Chondrocyte (in vitro differentiated cells): ENCODE results near the gene KIF2C. TPM values are rescaled to one million over a fixed set of nuclear protein-coding genes. Genes with fewer than 3 reads are reported as not detected.
"Not testable (repeated sequence)": the region's sequence is repeated elsewhere in the genome, so short reads cannot be mapped to it uniquely, and the experiment has no call there.

Source experiments
- DNase-seq: peaks from one replicate; pipeline ENCODE4 v3.0.0; 2021; ENCODE audit warnings: mixed read lengths, low spot score
- H3K27ac Mint-ChIP-seq: one replicate; pipeline ENCODE4 v1.8.0; 2021; ENCODE audit warnings: mild to moderate bottlenecking, moderate library complexity, mixed read lengths; ENCODE audit not compliant: unreplicated experiment
- H3K27me3 Mint-ChIP-seq: 2 replicates; pipeline ENCODE4 v1.8.0; 2021; ENCODE audit warnings: low read depth, mixed read lengths
- H3K36me3 Mint-ChIP-seq: 2 replicates; pipeline ENCODE4 v1.8.0; 2021; ENCODE audit warnings: low read depth, mixed read lengths
- H3K4me1 Mint-ChIP-seq: 2 replicates; pipeline ENCODE4 v1.8.0; 2021; ENCODE audit warnings: low read depth, mild to moderate bottlenecking, mixed read lengths
- H3K4me3 Mint-ChIP-seq: one replicate; pipeline ENCODE4 v1.8.0; 2021; ENCODE audit warnings: mild to moderate bottlenecking, moderate library complexity, mixed read lengths; ENCODE audit not compliant: unreplicated experiment
- H3K9me3 Mint-ChIP-seq: 2 replicates; pipeline ENCODE4 v1.8.0; 2021; ENCODE audit warnings: low read depth, mixed read lengths
- total RNA-seq: library from RNA; stranded (reverse); gene quantifications from 3 replicates; pipeline ENCODE4 v1.2.1, GENCODE V29; 2021
- TF ChIP-seq, protein P1 (sequence below): fragments of 200-600 bp; sonication (generic); IDR thresholded peaks from 2 replicates; pipeline ENCODE4 v1.5.0; 2021; ENCODE audit warnings: antibody characterized with exemption, mild to moderate bottlenecking, moderate library complexity

The KIF2C gene
- total RNA-seq, 1 donor from 2014 or later: 6.7 TPM

DNA sequence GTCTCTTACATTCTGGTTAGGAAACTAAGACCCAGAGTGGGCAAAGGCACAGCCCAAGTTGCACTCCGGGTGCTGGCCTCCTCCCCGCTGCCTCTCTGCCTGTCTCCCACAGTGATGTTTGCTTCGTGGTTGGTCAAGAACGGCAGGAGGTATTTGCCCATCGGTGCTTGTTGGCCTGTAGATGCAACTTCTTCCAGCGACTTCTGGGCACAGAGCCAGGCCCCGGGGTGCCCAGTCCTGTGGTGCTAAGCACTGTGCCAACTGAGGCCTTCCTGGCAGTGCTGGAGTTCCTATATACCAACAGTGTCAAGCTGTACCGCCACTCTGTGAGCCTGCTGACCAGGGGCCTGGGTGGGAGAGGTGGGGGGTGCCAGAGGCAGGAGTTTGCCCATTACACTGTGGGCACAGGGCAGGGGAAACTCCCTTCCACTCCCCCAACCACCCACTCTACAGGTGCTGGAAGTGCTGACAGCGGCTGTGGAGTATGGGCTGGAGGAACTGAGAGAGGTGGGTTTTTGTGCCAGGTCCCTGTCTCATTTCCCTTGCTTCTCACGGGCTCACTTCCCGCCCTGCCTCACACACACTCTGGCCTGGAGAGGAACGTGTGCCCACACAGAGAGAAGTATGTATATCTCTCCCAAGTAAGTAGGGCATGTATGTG is 70.6 kb downstream of the KIF2C start:
- Mint-ChIP-seq H3K27me3 (no peaks in the 10 kb centered on the region), H3K36me3 (peaks cover 13% of the 10 kb centered on the region), H3K4me3 (peak overlapping the region; percentile 76), H3K27ac (peak overlapping the region; percentile 100), H3K9me3 (no peaks in the 10 kb centered on the region), H3K4me1 (peaks cover 67% of the 10 kb centered on the region)
- TF ChIP-seq, protein P1, sequence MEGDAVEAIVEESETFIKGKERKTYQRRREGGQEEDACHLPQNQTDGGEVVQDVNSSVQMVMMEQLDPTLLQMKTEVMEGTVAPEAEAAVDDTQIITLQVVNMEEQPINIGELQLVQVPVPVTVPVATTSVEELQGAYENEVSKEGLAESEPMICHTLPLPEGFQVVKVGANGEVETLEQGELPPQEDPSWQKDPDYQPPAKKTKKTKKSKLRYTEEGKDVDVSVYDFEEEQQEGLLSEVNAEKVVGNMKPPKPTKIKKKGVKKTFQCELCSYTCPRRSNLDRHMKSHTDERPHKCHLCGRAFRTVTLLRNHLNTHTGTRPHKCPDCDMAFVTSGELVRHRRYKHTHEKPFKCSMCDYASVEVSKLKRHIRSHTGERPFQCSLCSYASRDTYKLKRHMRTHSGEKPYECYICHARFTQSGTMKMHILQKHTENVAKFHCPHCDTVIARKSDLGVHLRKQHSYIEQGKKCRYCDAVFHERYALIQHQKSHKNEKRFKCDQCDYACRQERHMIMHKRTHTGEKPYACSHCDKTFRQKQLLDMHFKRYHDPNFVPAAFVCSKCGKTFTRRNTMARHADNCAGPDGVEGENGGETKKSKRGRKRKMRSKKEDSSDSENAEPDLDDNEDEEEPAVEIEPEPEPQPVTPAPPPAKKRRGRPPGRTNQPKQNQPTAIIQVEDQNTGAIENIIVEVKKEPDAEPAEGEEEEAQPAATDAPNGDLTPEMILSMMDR: no peak
- DNase-seq: peak; percentile 95

DNA sequence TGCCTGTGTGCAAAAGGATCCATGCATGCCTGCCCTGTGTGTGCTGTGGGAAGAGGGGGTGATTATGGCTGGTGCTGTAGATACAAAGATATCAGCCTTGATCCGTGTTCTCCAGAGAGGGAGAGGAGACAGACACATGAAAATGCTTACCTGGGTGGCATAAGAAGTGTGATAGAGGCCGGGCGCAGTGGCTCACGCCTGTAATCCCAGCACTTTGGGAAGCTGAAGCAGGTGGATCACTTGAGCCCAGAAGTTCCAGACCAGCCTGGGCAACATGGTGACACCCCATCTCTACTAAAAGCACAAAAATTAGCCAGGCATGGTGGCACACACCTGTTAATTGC is 71.1 kb downstream of the KIF2C start:
- Mint-ChIP-seq H3K27ac (peak overlapping the region; percentile 100), H3K4me3 (peak overlapping the region; percentile 36), H3K4me1 (peaks cover 67% of the 10 kb centered on the region), H3K36me3 (peaks cover 15% of the 10 kb centered on the region)
- DNase-seq: peak; percentile 29
- not testable (repeated sequence) for H3K27me3 Mint-ChIP-seq, H3K9me3 Mint-ChIP-seq

DNA sequence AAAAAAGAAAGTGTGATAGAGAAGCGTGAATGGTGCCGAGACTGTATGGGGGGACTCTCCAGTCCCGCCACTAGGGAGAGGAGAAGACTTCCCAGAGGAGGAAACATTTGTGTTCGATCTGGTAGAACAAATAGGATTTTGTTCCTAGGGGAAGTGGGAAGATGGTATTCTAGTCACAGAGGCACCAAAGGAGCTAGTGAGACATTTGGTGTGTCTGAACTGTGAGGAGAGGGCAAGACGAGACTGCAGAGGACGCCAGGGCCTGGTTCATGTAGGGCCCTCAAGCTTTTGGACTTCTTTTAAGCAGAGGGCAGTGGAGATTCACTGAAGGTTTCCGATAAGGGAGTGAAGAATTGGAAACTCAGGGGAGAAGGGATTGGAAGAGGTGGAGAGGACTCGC is 71.6 kb downstream of the KIF2C start:
- peak overlapping the region; percentile 36 for H3K4me3 Mint-ChIP-seq

DNA sequence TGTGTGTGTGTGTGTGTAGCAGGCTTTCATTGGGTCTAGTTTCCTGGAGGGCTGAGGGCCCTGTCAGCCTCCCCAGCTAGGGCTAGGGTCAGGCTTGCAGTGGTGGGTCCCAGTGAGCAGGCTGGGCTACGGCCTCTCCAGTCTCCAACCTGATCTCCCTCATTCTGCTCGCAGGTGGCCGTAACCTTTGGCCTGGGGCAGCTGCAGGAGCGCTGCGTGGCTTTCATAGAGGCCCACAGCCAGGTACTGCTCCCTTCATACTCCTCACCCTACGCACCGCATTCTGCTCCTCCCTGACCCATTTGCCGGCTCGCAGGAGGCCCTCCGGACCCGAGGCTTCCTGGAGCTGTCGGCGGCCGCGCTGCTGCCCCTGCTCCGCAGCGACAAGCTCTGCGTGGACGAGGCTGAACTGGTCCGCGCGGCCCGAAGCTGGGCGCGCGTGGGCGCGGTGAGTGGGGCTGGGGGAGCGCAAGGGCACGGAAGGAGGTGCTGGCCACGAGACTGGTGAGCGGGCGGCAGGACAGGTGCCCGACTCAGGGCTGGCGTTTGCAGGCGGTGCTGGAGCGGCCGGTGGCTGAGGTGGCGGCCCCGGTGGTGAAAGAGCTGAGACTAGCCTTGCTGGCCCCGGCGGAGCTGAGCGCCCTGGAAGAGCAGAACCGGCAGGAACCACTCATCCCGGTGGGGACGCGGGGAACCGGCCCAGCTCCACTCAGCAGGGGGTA is 73.3 kb downstream of the KIF2C start:
- Mint-ChIP-seq H3K27ac (peak overlapping the region; percentile 17), H3K4me3 (no peak overlapping the region), H3K9me3 (no peaks in the 10 kb centered on the region), H3K27me3 (no peaks in the 10 kb centered on the region), H3K36me3 (peaks cover 13% of the 10 kb centered on the region), H3K4me1 (peaks cover 60% of the 10 kb centered on the region)
- DNase-seq: peak; percentile 94
- TF ChIP-seq, protein P1: no peak

More for the DNA sequence above, 71.6 kb downstream of the KIF2C start:
- H3K27me3 Mint-ChIP-seq: no peaks in the 10 kb centered on the region
- H3K36me3 Mint-ChIP-seq: peaks cover 15% of the 10 kb centered on the region
- TF ChIP-seq, protein P1: peak; percentile 31
- H3K4me1 Mint-ChIP-seq: peaks cover 67% of the 10 kb centered on the region
- DNase-seq: peak; percentile 22
- peak overlapping the region; percentile 100 for H3K27ac Mint-ChIP-seq
- no peaks in the 10 kb centered on the region for H3K9me3 Mint-ChIP-seq

DNA sequence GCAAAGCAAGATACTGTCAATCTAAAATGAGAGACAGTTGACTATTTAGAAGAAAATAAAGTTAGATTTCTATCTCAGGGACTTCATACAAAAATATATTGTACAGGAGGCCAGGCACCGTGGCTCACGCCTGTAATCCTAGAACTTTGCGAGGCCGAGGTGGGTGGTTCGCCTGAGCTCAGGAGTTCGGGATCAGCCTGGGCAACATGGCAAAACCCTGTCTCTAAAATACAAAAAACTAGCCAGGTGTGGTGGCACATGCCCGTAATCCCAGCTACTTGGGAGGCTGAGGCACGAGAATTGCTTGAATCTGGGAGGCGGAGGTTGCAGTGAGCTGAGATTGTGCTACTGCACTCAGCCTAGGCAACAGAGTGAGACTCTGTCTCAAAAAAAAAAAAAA is 76.3 kb downstream of the KIF2C start:
- DNase-seq: peak; percentile 36
- H3K4me3 Mint-ChIP-seq, H3K27me3 Mint-ChIP-seq, H3K27ac Mint-ChIP-seq, H3K9me3 Mint-ChIP-seq: not testable (repeated sequence)
- Mint-ChIP-seq H3K36me3 (peaks cover 13% of the 10 kb centered on the region), H3K4me1 (peaks cover 54% of the 10 kb centered on the region)

DNA sequence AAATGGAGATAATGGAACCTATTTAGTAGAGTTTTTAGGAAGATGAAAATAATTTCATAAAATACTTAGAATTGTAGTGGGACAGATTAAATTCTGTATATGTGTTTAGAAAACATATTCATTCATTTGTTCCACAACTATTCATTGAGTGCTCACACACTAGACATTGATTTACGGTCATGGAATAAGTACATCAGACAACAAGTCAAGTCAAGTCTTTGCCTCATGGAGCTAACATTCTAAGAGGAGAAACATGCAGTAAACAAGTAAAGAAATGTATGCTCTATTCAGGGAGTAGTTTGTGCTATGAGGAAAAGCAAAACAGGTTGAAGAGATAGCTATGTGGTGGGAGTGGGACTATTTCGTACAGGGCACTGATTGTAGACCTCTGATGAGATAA is 77.7 kb downstream of the KIF2C start:
- DNase-seq: no peak
- Mint-ChIP-seq H3K27me3 (no peaks in the 10 kb centered on the region), H3K4me1 (peaks cover 41% of the 10 kb centered on the region), H3K27ac (peak overlapping the region; percentile 58), H3K9me3 (no peaks in the 10 kb centered on the region), H3K36me3 (peaks cover 10% of the 10 kb centered on the region), H3K4me3 (no peak overlapping the region)
- TF ChIP-seq, protein P1: no peak

Other genes with a start within 250 kb of the KIF2C start
- gene TMEM53, start 65.4 kb upstream of the KIF2C start, total RNA-seq: 5.2 to 7.2 TPM (median 5.8 TPM) in 3 replicates
- 1.3 to 2.1 TPM (median 1.7 TPM) in 3 replicates for gene ARMH1, start 65.1 kb upstream of the KIF2C start, total RNA-seq
- not detected in 3 replicates for gene RNU5D-1, start 8.7 kb upstream of the KIF2C start, total RNA-seq
- gene RPS8, start 35.7 kb downstream of the KIF2C start, total RNA-seq: 1,170 to 1,234 TPM (median 1,179 TPM) in 3 replicates
- gene BEST4, start 48.3 kb downstream of the KIF2C start, total RNA-seq: 0.19 to 0.37 TPM (median 0.33 TPM) in 3 replicates
- 24.2 to 30.0 TPM (median 29.0 TPM) in 3 replicates for gene PLK3, start 60.5 kb downstream of the KIF2C start, total RNA-seq
- gene DYNLT4, start 67.5 kb downstream of the KIF2C start, total RNA-seq: not detected in 3 replicates
- 43.4 to 46.5 TPM (median 44.1 TPM) in 3 replicates for gene BTBD19, start 68.7 kb downstream of the KIF2C start, total RNA-seq
- 1.3 to 2.0 TPM (median 1.3 TPM) in 3 replicates for gene PTCH2, start 103.4 kb downstream of the KIF2C start, total RNA-seq
- 24.4 to 37.5 TPM (median 30.0 TPM) in 3 replicates for gene EIF2B3, start 246.8 kb downstream of the KIF2C start, total RNA-seq